GM18870 (cell line): Measurements from ENCODE around the gene DIP2B.
"Not testable (repeated sequence)": the region's sequence is repeated elsewhere in the genome, so short reads cannot be mapped to it uniquely, and the experiment has no call there.

Experiments
- ATAC-seq: cut with Tn5 transposase; IDR thresholded peaks from one replicate; pipeline ENCODE4 v1.9.1; 2021; ENCODE audit warnings: moderate library complexity; ENCODE audit not compliant: unreplicated experiment

Gene DIP2B

DNA sequence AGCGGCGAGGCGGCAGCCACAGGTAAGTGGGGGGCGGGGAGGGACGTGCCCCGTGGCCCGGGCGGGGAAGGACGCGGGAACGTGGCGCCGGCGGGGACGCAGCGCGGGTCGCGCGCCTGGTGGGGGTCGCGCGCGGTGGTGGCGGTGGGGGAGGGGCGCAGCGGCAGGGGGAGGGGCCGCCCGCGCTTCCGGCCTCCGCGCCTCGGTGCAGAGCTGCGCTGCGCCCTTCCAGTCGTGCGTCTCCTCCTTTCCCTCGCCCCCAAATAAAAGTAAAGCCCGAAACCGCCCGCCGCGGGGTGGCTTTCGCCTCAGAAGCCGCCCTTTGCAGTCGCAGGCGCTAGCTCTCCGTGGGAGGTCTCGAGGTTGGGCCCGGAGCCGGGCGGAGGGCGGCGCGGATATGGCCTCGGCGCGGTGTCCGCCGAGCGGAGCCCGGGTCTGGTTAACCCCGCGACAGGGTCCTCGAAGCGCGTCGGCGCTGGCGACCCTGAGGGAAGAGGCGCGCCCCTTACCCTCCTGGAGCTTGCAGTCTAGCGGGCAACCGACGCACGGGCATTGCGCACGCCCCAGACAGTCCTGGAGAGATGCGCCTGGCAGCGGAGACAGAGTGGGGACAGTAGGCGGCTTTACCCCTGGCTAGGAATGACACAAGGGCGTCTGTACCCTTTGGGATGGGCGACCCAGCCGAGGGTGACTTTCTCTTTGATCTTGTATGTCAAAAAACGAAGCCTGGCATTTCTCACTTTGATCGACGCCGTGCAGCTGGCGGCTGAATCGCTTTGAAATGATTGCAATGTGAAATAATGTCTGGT is 259.7 kb downstream of the DIP2B start:
- peak; percentile 24 for ATAC-seq

DNA sequence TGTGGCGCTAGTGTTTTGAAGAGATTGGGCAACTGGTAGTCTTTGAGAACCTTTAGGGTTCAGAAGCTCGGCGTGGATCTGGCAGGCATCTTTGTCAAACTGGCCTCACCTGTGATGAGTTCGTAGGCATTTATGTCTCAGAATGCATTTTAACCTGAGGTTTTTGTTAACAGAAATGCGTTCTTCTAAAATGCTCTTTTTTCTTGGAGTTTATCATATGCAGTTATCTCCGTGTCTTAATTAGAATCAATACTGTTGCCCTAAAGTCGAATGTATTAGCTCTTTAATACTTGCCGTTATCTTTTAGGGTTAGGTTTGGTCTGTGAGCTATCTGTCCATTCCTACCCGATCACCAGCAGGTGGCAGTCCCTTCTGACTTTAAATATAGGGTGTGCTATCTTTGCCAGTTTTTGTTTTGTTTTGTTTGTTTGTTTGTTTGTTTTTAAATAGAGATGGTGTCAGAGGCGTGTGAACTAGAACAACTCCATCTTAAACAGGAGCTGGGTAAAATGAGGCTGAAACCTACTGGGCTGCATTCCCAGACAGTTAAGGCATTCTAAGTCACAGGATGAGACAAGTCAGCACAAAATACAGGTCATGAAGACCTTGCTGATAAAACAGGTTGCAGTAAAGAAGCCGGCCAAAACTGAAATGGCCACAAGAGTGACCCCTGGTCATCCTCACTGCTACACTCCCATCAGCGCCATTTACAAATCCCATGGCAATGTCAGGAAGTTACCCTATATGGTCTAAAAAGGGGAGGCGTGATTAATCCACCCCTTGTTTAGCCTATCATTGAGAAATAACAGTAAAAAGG is 260.5 kb downstream of the DIP2B start:
- peak; percentile 42 for ATAC-seq

DNA sequence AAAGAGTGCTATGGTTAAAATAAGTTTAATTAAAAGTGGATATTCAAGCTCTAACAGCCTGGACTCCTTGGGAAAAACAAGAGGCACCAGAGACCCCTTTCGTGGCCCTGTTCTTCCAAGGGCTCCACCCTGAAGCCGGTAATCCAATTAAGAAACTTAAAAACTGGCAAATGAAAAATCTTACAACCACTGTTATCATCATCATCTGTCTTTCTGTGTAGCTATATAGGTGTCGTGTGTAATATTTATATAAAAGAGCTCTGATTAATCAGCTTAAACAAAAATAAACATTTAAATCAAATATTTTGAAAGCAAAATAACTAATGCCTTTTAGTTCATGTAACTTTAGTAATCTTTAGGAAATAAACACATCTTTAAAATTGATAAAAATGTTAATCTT is 263.6 kb downstream of the DIP2B start:
- no peak for ATAC-seq

DNA sequence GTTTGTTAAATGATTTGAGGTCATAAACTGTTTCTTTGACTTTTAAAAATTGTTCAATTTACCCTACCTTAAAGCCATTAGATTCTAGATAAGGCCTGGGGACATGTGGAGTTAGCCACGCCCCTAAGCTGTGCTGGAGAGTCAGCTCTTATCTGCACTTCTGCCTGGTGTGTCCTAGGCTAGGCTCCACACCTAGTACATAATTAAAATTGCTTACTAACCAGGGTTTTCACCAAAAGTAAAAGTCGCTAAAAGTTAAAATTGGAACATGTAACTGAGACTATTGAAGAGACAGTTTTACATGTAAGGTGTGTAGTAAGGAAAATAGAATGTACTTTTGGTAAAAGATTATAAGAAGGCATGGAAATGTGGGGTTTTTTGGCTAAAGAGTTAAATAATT is 264.0 kb downstream of the DIP2B start:
- ATAC-seq, result not testable (repeated sequence)

DNA sequence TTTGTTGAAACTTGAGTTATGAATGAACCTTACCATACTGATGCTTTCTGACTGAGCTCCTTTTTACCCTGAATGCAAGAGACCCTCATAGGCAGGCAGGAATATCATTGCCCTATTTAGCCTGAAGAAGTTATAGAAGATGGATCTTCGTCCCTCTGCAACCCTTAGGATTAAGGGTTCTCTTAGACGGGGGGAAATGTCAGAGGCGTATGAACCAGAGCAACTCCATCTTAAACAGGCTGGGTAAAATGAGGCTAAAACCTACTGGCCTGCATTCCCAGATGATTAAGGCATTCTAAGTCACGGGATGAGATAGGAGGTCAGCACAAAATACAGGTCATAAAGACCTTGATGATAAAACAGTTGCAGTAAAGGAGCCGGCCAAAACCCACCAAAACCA is 266.6 kb downstream of the DIP2B start:
- no peak for ATAC-seq

GRCh38 chr12:50772470-50772869 is 267.7 kb downstream of the DIP2B start:
- ATAC-seq, result no peak

DNA sequence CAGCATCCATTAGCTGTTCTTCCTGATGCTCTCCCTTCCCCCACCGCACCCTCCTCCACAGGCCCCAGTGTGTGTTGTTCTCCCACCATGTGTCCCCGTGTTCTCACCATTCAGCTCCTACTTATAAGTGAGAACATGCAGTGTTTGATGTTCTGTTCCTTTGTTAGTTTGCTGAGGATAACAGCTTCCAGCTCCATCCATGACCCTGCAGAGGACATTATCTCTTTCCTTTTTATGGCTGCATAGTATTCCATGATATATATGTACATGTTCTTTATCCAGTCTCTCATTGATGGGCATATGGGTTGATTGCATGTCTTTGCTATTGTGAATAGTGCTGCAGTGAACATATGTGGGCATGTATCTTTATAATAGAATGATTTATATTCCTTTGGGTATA is 268.1 kb downstream of the DIP2B start:
- ATAC-seq, result no peak

DNA sequence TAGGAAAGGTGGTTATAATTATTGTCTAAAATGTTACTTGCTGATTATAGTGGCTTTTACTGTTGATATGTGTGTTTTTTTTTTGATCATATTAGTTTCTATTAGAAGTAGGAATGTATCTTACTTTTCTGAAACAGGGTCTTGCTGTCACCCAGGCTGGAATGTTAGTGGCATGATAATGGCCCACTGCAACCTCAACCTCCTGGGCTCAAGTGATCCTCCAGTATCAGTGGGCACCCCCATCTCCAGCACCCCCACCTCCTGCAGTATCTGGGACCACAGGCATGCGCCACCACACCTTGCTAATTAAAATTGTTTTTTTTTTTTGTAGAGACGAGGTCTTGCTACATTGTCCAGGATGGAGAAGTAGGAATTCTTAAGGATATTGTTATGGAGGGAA is 270.5 kb downstream of the DIP2B start:
- ATAC-seq, result no peak

DNA sequence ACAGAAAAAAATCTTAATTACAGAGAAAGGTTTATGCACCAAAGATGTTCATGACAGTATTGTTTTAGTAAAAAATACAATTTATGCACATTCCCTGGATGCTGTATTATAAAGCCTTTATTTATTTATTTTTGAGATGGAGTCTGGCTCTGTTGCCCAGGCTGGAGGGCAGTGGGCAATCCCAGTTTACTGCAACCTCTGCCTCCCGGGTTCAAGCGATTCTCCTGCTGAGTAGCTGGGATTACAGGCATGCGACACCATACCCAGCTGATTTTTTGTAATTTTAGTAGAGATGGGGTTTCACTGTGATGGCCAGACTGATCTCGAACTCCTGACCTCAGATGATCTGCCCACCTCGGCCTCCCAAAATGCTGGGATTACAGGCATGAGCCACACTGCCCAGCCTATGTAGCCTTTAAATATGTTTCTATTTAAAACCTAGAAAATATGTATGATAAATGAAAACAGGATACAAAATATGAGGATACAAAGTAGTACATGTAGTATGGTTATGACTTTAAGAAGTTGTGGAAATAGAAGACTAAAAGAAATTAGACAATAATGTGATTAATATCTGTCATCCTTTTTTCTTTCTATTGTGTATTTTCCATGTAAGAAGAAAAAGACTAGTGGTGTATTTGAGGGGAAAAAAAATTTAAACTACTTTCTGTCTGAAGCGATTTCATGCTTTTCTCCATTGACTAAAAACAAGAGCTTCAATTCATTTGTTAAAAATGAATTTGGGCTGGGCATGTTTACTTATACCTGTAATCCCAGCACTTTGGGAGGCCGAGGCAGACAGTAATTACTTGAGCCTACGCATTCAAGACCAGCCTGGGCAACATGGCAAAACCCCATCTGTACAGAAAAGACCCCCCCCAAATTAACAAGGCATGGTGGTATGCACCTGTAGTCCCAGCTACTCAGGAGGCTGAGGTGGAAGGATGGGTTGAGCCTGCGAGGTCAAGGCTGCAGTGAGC is 272.3 kb downstream of the DIP2B start:
- no peak for ATAC-seq

DNA sequence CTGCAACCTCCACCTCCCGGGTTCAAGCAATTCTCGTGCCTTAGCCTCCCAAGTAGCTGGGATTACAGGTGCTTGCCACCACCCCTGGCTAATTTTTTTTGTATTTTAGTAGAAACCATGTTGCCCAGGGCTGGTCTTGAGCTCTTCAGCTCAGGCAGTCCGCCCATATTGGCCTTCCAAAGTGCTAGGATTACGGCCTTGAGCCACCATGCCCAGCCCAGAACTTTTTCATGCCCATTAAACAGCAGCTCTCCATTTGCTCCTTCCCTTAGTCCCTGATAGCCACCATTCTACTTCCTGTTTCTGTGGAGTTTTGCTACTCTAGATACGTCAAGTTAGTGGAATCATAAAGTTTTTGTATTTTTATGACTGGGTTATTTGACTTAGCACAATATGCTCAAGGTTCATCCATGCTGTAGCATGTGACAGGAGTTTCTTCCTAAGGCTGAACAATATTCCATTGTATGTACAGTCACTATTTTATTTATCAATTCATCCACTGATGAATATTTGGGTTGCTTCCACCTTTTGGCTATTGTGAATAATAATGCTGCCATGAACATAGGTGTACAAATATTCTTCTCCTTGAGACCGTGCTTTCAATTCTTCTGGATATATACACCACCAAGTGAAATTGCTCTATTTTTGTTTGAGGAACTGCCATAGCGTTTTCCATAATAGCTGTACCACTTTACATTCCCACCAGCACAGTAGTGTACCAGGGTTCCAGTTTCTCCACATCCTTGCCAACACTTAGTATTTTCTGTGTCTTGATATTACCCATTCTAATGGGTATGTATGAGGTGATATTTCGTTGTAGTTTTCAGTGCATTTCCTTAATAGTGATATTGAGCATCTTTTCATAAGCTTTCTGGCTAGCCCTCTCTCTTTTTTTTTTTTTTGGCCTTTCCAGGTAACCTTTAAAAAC is 274.1 kb downstream of the DIP2B start:
- ATAC-seq, result no peak

DNA sequence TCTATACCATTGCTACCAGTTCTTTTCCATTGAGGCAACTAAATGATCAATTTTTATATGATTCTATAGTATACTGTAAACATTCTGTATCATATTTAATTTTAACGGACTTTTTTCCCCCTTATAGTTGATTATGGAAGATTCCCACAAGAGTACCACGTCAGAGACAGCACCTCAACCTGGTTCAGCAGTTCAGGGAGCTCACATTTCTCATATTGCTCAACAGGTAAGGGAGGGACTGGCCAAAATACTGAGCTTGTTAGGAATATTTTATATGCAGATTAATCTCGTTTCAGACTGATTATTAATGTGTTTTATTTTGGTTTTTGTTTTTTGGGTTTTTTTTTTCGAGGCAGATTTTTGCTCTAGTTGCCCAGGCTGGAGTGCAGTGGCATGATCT is 275.2 kb downstream of the DIP2B start:
- ATAC-seq, result no peak

GRCh38 chr12:50784501-50784900 is 279.7 kb downstream of the DIP2B start:
- no peak for ATAC-seq

GRCh38 chr12:50785406-50786001 is 280.7 kb downstream of the DIP2B start:
- no peak for ATAC-seq

DNA sequence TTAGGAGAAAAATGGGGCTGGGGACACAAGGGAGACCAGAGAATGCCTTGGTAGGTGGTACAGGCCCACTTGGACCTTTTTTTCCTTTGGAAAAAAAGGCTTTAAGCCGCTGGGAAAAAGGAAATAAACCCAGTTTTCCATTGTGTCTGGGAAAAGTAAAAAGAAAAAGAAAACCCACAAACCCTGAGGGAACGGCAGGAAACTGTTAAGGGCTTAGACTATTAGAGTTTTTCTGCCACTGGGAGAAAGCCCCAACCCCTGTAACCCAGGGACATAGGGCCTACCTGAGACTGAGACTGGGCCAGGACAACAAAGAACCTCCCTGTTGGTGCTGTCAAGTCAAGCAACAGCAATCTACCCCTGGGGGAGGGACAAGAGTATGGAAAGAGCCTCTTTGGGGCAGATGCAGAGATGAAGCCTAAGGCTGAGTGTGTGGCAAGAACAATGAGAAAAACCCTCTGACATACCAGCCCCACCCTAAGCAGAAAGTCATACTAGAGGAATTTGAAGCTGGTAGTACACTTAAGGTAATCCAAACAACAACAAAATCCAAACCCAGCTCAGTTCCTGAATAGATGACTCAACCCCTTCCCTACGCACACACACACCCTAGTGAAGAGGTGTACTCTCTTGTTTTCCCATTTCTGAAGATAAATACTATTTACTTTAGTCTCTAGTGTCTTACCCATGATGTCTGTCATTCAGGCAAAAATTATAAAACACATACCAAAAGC is 281.9 kb downstream of the DIP2B start:
- no peak for ATAC-seq

- no peak for ATAC-seq
Observed at GRCh38 chr12:50787618-50788017, 282.8 kb downstream of the DIP2B start.

- no peak for ATAC-seq
Observed at GRCh38 chr12:50788561-50788960, 283.8 kb downstream of the DIP2B start.

- no peak for ATAC-seq
Observed at GRCh38 chr12:50790081-50790480, 285.3 kb downstream of the DIP2B start.
